Measurements from ENCODE around the gene THUMPD2.
"Not testable (repeated sequence)": the region's sequence is repeated elsewhere in the genome, so short reads cannot be mapped to it uniquely, and the experiment has no call there.

Gene THUMPD2

DNA sequence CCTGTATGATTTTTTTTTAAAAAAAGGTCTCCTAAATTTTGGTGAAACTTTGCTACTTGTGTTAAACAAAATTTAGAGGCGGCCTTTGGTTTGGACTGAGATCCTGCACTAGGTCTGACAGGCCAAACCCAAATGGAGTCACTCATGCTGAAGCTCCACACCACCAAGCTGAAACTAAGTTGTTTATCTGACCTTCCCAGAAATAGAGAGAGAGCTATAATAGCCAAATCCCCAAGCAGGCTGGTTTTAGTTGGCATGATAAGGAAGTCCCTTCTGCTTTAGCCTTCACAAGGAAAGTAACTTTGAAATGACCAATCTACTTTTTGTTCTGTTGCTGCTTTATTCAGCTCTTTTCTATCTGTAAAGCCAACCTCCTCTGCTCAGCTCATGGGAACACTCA lies 17.1 kb upstream of the THUMPD2 start:
- DNase-seq (ENCODE audit: extremely low read depth, low read depth), result no peak
- no peak for TF ChIP-seq CTCF (IDR thresholded peaks at IDR 0.05; ENCODE audit: low read depth, low read length)

GRCh38 chr2:39790216-39790818 lies 11.3 kb upstream of the THUMPD2 start:
- not testable (repeated sequence) for DNase-seq (ENCODE audit: extremely low read depth, low read depth)

DNA sequence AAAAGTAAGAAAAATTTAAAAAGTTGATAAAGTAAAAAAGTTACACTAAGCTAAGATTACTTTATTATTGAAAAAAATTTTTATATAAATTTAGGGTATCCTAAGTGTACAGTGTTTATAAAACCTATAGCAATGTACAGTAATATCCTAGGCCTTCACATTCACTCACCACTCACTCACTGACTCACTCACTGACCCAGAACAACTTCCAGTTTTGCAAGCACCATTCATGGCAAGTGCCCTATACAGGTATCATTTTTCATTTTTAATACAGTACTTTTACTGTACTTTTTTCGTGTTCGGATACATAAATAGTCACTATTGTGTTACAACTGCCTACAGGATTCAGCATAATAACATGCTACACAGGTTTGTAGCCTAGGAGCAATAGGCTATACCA lies 8.9 kb upstream of the THUMPD2 start:
- DNase-seq (ENCODE audit: extremely low read depth, low read depth), result no peak
- TF ChIP-seq CTCF (IDR thresholded peaks at IDR 0.05; ENCODE audit: low read depth, low read length), result no peak

DNA sequence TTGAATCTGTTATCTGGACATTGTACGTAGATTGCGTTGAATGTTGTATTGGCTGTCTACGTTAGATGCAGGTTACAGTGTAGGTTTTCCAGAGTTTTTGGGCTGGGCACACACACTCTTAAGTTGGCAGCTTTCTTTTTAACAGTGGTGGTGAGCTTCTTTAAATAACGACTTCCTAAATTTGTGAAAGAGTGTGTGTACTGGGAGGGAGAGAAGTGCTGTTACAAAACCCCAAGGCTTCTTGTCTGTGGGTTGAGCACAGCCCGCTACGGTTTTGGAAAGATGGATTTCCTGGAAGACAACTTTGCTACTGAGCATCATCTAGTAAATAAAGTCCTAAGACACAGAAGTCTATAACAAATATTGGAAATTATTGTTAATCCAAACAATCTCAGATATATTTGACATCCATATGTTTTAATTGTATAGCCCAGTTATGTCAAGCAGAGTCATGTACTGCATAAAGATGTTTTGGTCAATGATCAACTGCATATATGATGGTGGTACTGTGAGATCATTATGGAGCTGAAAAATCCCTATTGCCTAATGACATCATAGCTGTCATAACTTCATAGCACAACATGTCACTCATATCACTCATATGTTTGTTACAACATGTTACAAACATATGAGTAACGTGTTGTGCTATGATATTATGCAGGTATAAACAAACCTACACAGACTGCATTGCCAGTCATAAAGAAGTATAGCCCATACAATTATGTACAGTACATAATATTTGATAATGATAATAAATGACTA lies 7.9 kb upstream of the THUMPD2 start:
- no peak for TF ChIP-seq CTCF (IDR thresholded peaks at IDR 0.05; ENCODE audit: low read depth, low read length)
- DNase-seq (ENCODE audit: extremely low read depth, low read depth), result no peak

DNA sequence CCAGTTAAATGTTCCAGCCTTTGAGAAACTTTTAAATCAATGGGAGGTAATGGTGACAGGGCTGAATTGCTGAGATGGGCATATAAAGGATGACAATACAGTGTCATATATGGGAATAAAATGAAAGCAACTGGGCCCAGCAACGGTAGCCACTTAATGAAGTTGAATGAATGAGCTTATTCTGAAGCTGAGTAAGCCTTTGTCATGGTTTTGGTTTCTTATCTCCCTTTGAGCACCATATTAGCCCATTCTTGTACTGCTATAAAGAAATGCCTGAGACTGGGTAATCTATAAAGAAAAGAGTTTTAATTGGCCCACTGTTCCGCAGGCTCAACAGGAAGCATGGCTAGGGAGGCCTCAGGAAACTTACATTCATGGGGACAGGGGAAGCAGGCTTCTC lies 3.5 kb upstream of the THUMPD2 start:
- no peak for DNase-seq (ENCODE audit: extremely low read depth, low read depth)
- no peak for TF ChIP-seq CTCF (IDR thresholded peaks at IDR 0.05; ENCODE audit: low read depth, low read length)

- DNase-seq (ENCODE audit: extremely low read depth, low read depth), result no peak
- TF ChIP-seq CTCF (IDR thresholded peaks at IDR 0.05; ENCODE audit: low read depth, low read length), result no peak
Measured at GRCh38 chr2:39781697-39782096, 2.6 kb upstream of the THUMPD2 start.

- no peak for DNase-seq (ENCODE audit: extremely low read depth, low read depth)
- TF ChIP-seq CTCF (IDR thresholded peaks at IDR 0.05; ENCODE audit: low read depth, low read length), result no peak
Measured at GRCh38 chr2:39780825-39781600, 2.0 kb upstream of the THUMPD2 start.
